Endothelial cell of umbilical vein (primary cell): ENCODE data around the gene ZDHHC14. TPM values are rescaled to one million over a fixed set of nuclear protein-coding genes. Genes with fewer than 3 reads are reported as not detected.

Source experiments
- BruUV-seq: library from RNA; stranded (reverse); fragments of 400-500 nt; replicated peaks from 2 replicates; lab custom pipeline; 2021; lab: Mats Ljungman, UMichigan
- CTCF ChIA-PET: fragments of 300-600, 350-600 bp; sonication (Branson Sonifier 250); formaldehyde crosslinking; loops from one replicate; lab custom pipeline; 2021; ENCODE audit warnings: antibody characterized with exemption, inconsistent platforms; lab: Charles Lee
- POLR2A ChIA-PET: fragments of 300-600, 350-600 bp; sonication (Branson Sonifier 250); formaldehyde crosslinking; loops from one replicate; lab custom pipeline; 2021; ENCODE audit warnings: antibody characterized with exemption, inconsistent platforms; lab: Charles Lee
- DNase-seq: peaks from one replicate; pipeline ENCODE4 v3.0.0-alpha.2; 2011; ENCODE audit warnings: low read depth, low spot score
- FAIRE-seq: peaks from 2 replicates; lab custom pipeline; 2011; peaks lifted over from hg19 to GRCh38; lab: Jason Lieb, UNC
- H2AFZ ChIP-seq: 2 replicates; pipeline ENCODE4 v1.6.0; 2012; ENCODE audit warnings: low read depth, low read length, control low read depth, inconsistent platforms
- H3K27ac ChIP-seq: 2 replicates; pipeline ENCODE4 v1.5.1; 2011; ENCODE audit warnings: low read depth, mild to moderate bottlenecking, control low read depth, low read length, moderate library complexity; ENCODE audit not compliant: insufficient read depth
- H3K27me3 ChIP-seq, 2 experiments: 2 replicates each; pipeline versions ENCODE4 v1.6.0 to v1.6.1; 2011; ENCODE audit warnings: low read length in 2 of 2, mixed read lengths in 1 of 2; ENCODE audit not compliant: control insufficient read depth in 2 of 2, insufficient read depth in 2 of 2
- H3K36me3 ChIP-seq, 2 experiments: 2 replicates in 1 of 2; 3 replicates in 1 of 2; pipeline ENCODE4 v1.5.1; 2011; ENCODE audit warnings: low read length in 2 of 2, mild to moderate bottlenecking in 1 of 2, moderate library complexity in 1 of 2; ENCODE audit not compliant: control insufficient read depth in 2 of 2, insufficient read depth in 2 of 2; ENCODE audit errors: extremely low read depth in 1 of 2
- H3K4me1 ChIP-seq: 3 replicates; pipeline ENCODE4 v1.5.1; 2011; ENCODE audit warnings: mild to moderate bottlenecking, low read length; ENCODE audit not compliant: control insufficient read depth, insufficient read depth; ENCODE audit errors: extremely low read depth
- H3K4me2 ChIP-seq: 2 replicates; pipeline ENCODE4 v1.6.1; 2011; ENCODE audit warnings: low read length, control low read depth, mixed read lengths; ENCODE audit not compliant: insufficient read depth
- H3K4me3 ChIP-seq, 3 experiments: fragments of 200-600 bp in 1 of 3; sonication (generic), shearing (Covaris generic) in 1 of 3; replicated peaks in 1 of 3; 2 replicates each; pipeline ENCODE4 v1.5.1; 2011 to 2016; ENCODE audit warnings: control low read depth in 3 of 3, low read length in 3 of 3, mild to moderate bottlenecking in 2 of 3, inconsistent platforms in 1 of 3, low read depth in 1 of 3, moderate library complexity in 1 of 3; ENCODE audit not compliant: insufficient read depth in 1 of 3
- H3K79me2 ChIP-seq: 2 replicates; pipeline ENCODE4 v1.6.0; 2012; ENCODE audit warnings: low read length, inconsistent platforms; ENCODE audit not compliant: control insufficient read depth, insufficient read depth
- H3K9ac ChIP-seq: replicated peaks from 2 replicates; pipeline ENCODE3; 2011; ENCODE audit warnings: low read length, control low read depth; ENCODE audit not compliant: insufficient read depth; ENCODE audit errors: extremely low read depth
- H3K9me1 ChIP-seq: replicated peaks from 3 replicates; pipeline ENCODE4 v1.6.0; 2011; ENCODE audit warnings: mild to moderate bottlenecking, low read length; ENCODE audit not compliant: control insufficient read depth, insufficient read depth; ENCODE audit errors: extremely low read depth
- H3K9me3 ChIP-seq: replicated peaks from 2 replicates; pipeline ENCODE4 v1.5.1; 2012; ENCODE audit warnings: low read length, inconsistent platforms; ENCODE audit not compliant: control insufficient read depth, insufficient read depth
- H4K20me1 ChIP-seq: replicated peaks from 2 replicates; pipeline ENCODE3; 2011; ENCODE audit warnings: mild to moderate bottlenecking, low read length; ENCODE audit not compliant: control insufficient read depth, insufficient read depth; ENCODE audit errors: extremely low read depth
- EZH2 ChIP-seq: IDR thresholded peaks from 2 replicates; pipeline ENCODE4 v1.6.1; 2012; ENCODE audit warnings: borderline replicate concordance, low read depth, mild to moderate bottlenecking, moderate library complexity, low read length, inconsistent platforms; ENCODE audit not compliant: severe bottlenecking
- FOS ChIP-seq: IDR thresholded peaks from 2 replicates; pipeline ENCODE4 v1.6.1; 2011; ENCODE audit warnings: mild to moderate bottlenecking, low read length, moderate library complexity, borderline replicate concordance; ENCODE audit not compliant: insufficient read depth
- GATA2 ChIP-seq: IDR thresholded peaks from 2 replicates; pipeline ENCODE4 v1.7.0; 2011; ENCODE audit warnings: low read depth, mild to moderate bottlenecking, moderate library complexity, mixed read lengths, low read length; ENCODE audit not compliant: insufficient read length, insufficient read depth
- JUN ChIP-seq: IDR thresholded peaks from 2 replicates; pipeline ENCODE4 v1.6.1; 2011; ENCODE audit warnings: borderline replicate concordance, low read depth; ENCODE audit not compliant: insufficient read length, insufficient read depth
- MYC ChIP-seq: IDR thresholded peaks from one replicate; pipeline ENCODE4 v1.6.1; 2011; ENCODE audit warnings: mild to moderate bottlenecking, low read depth, low read length
- POLR2A ChIP-seq: IDR thresholded peaks from 2 replicates; pipeline ENCODE4 v1.6.1; 2012; ENCODE audit warnings: low read depth, mild to moderate bottlenecking, control low read depth, low read length
- POLR2AphosphoS5 ChIP-seq: IDR thresholded peaks from 2 replicates; pipeline ENCODE4 v1.6.1; 2012; ENCODE audit warnings: low read depth, mild to moderate bottlenecking, control low read depth, low read length, moderate library complexity; ENCODE audit not compliant: insufficient read depth
- dilution Hi-C: fragments of 300-500 bp; cut with MboI; formaldehyde crosslinking; loops from one replicate; pipeline ENCODE4 v1.15.0; 2019; ENCODE audit warnings: low sequenced_read_pairs; ENCODE audit not compliant: extremely low pct_ligation_motif_present
- intact Hi-C: fragments of 100-400 bp; cut with micrococcal nuclease; formaldehyde crosslinking; loops from one replicate; pipeline ENCODE4 v1.10.0; 2022
- polyA plus RNA-seq, 4 experiments: library from polyadenylated mRNA; depleted of rRNA in 3 of 4; stranded (reverse) in 3 of 4; unstranded in 1 of 4; fragments of >200 nt; gene quantifications; 2 replicates each; pipeline versions ENCODE4 v1.2.1 to v1.2.3, GENCODE V29; 2011 to 2012; ENCODE audit warnings: missing spikeins in 1 of 4
- total RNA-seq: library from RNA; stranded (reverse); gene quantifications from 2 replicates; pipeline ENCODE4 v1.2.3, GENCODE V29; 2021
- TF ChIP-seq, protein P1 (sequence below): IDR thresholded peaks from 2 replicates; pipeline ENCODE4 v1.6.1; 2011; ENCODE audit not compliant: insufficient read depth, insufficient read length
- TF ChIP-seq, protein P2 (sequence below), 2 donors: IDR thresholded peaks; 1 replicate in 1 of 2; 2 replicates in 1 of 2; pipeline ENCODE4 v1.5.1; 2011; ENCODE audit warnings: low read length in 2 of 2, mild to moderate bottlenecking in 2 of 2, moderate library complexity in 2 of 2, control low read depth in 1 of 2, inconsistent platforms in 1 of 2, low read depth in 1 of 2; ENCODE audit not compliant: insufficient read depth in 1 of 2; ENCODE audit errors: extremely low read depth in 1 of 2

The ZDHHC14 gene
- total and polyA plus RNA-seq, 2 donors (not counting 3 experiments of a cell fraction or from before 2014, with no cell fraction given): 23.0 to 25.6 TPM

DNA sequence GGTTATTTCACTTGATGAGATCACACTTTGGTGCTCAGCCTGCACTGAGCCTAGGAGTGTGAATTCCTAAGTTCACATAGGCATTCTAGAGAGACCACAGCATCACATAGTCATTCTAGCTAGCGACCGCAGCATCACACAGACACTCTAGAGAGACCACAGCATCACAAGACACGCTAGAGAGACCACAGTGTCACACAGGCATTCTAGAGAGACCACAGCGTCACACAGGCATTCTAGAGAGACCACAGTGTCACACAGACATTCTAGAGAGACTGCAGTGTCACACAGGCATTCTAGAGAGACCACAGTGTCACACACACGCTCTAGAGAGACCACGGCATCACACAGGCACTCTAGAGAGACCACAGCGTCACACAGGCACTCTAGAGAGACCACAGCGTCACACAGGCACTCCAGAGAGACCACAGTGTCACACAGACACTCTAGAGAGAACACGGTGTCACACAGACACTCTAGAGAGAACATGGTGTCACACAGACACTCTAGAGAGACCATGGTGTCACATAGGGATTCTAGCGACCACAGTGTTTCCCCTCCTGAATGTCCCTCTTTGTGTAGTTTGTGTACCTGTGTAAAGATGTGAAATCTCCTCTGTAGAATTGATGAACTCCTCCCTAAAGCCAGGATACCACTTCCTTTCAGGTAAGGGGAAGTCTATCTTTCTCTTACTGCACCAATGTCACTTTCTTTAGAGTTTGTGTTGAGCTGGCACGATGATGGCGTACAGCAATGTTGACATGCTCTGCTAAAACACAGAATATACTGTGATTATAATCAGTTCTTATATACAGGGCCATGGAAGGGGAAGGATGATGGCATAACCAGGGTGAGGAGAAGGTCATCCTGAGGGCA, 169.4 kb downstream of the ZDHHC14 start:
- Histone ChIP-seq H3K4me2 (no peak overlapping the region), H3K9ac (no peak overlapping the region), H3K36me3 (no peaks in the 10 kb centered on the region), H4K20me1 (no peaks in the 10 kb centered on the region), H2AFZ (no peak overlapping the region), H3K9me3 (no peaks in the 10 kb centered on the region), H3K9me1 (no peaks in the 10 kb centered on the region), H3K4me3 (no peak overlapping the region), H3K79me2 (no peaks in the 10 kb centered on the region), H3K27me3 (no peaks in the 10 kb centered on the region), H3K4me1 (no peaks in the 10 kb centered on the region), H3K27ac (no peak overlapping the region)
- no peak for FAIRE-seq
- intact Hi-C loops: no loop called here
- TF ChIP-seq POLR2AphosphoS5: no peak
- no peak for TF ChIP-seq EZH2
- no peak for TF ChIP-seq JUN
- TF ChIP-seq MYC: no peak
- no peak for TF ChIP-seq FOS
- TF ChIP-seq GATA2: no peak
- TF ChIP-seq, protein P1, sequence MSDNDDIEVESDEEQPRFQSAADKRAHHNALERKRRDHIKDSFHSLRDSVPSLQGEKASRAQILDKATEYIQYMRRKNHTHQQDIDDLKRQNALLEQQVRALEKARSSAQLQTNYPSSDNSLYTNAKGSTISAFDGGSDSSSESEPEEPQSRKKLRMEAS: no peak
- TF ChIP-seq, protein P2, sequence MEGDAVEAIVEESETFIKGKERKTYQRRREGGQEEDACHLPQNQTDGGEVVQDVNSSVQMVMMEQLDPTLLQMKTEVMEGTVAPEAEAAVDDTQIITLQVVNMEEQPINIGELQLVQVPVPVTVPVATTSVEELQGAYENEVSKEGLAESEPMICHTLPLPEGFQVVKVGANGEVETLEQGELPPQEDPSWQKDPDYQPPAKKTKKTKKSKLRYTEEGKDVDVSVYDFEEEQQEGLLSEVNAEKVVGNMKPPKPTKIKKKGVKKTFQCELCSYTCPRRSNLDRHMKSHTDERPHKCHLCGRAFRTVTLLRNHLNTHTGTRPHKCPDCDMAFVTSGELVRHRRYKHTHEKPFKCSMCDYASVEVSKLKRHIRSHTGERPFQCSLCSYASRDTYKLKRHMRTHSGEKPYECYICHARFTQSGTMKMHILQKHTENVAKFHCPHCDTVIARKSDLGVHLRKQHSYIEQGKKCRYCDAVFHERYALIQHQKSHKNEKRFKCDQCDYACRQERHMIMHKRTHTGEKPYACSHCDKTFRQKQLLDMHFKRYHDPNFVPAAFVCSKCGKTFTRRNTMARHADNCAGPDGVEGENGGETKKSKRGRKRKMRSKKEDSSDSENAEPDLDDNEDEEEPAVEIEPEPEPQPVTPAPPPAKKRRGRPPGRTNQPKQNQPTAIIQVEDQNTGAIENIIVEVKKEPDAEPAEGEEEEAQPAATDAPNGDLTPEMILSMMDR (IDR thresholded peaks at IDR 0.05; ENCODE audit: extremely low read depth in 1 of 2, insufficient read depth in 1 of 2, low read depth in 1 of 2, low read length in 2 of 2): no peak
- no peak for TF ChIP-seq POLR2A
- no TSS peak for BruUV-seq
- dilution Hi-C loops: no loop called here
- ChIA-PET CTCF (no interaction called here), POLR2A (no interaction called here)
- DNase-seq: no peak
